HepG2 (cell line): ENCODE measurements around the gene SLC16A3. TPM values are rescaled to one million over a fixed set of nuclear protein-coding genes. Genes with fewer than 3 reads are reported as not detected.

Experiments
- ATAC-seq: fragments of 200-7000 bp; cut with Tn5 transposase; 3 replicates; pipeline ENCODE4 v1.9.1; 2020; ENCODE audit warnings: mild to moderate bottlenecking, moderate library complexity
- BruUV-seq: library from RNA; stranded (reverse); fragments of 400-500 nt; replicated peaks from 2 replicates; lab custom pipeline; 2021; lab: Mats Ljungman, UMichigan
- CTCF ChIA-PET: fragments of 300-600 bp; formaldehyde crosslinking; extraction: SDS; loops from one replicate; lab custom pipeline; 2021; ENCODE audit warnings: low total read pairs, inconsistent platforms, low intra/inter-chr PET ratio; lab: Yijun Ruan, JAX
- POLR2A ChIA-PET: fragments of 350-600 bp; sonication (Branson Sonifier 250); formaldehyde crosslinking; loops from one replicate; lab custom pipeline; 2020; ENCODE audit warnings: antibody characterized with exemption, inconsistent platforms; lab: Yijun Ruan, JAX
- DNase-seq: peaks from one replicate; pipeline ENCODE4 v3.0.0-alpha.2; 2015; ENCODE audit warnings: low spot score
- FAIRE-seq: peaks from 3 replicates; lab custom pipeline; 2011; peaks lifted over from hg19 to GRCh38; lab: Jason Lieb, UNC
- H2AFZ ChIP-seq: one replicate; pipeline ENCODE4 v1.6.1; 2011; ENCODE audit warnings: low read length, inconsistent platforms
- H3K27ac ChIP-seq: fragments of 300-600 bp; 3 replicates; pipeline ENCODE4 v1.8.0; 2011; ENCODE audit warnings: mixed run types, mild to moderate bottlenecking, mixed read lengths, low read length, inconsistent platforms; ENCODE audit not compliant: insufficient read depth; ENCODE audit errors: extremely low read length
- H3K27me3 ChIP-seq, 2 experiments: fragments of 200-600 bp in 1 of 2; 2 replicates in 1 of 2; 3 replicates in 1 of 2; pipeline versions ENCODE4 v1.6.0 to v1.8.0; 2011; ENCODE audit warnings: low read length in 2 of 2, mild to moderate bottlenecking in 2 of 2, moderate library complexity in 2 of 2, inconsistent platforms in 1 of 2; ENCODE audit not compliant: insufficient read depth in 2 of 2, control insufficient read depth in 1 of 2
- H3K36me3 ChIP-seq, 2 experiments: fragments of 200-600 bp in 1 of 2; replicated peaks in 1 of 2; 2 replicates in 1 of 2; 3 replicates in 1 of 2; pipeline versions ENCODE4 v1.5.1 to v1.8.0; 2011; ENCODE audit warnings: low read length in 2 of 2, inconsistent platforms in 1 of 2; ENCODE audit not compliant: insufficient read depth in 2 of 2, control insufficient read depth in 1 of 2
- H3K4me1 ChIP-seq: 2 replicates; pipeline ENCODE4 v1.5.1; 2012; ENCODE audit warnings: low read length, inconsistent platforms; ENCODE audit not compliant: insufficient read depth
- H3K4me2 ChIP-seq: 2 replicates; pipeline ENCODE4 v1.6.0; 2011; ENCODE audit warnings: low read depth, low read length, inconsistent platforms
- H3K4me3 ChIP-seq, 3 experiments: fragments of 200-600 bp in 1 of 3; sonication (generic), shearing (Covaris generic) in 1 of 3; replicated peaks in 1 of 3; 2 replicates each; pipeline ENCODE4 v1.5.1; 2011 to 2016; ENCODE audit warnings: low read length in 3 of 3, inconsistent platforms in 2 of 3, low read depth in 2 of 3, mild to moderate bottlenecking in 2 of 3, control low read depth in 1 of 3, mixed read lengths in 1 of 3; ENCODE audit not compliant: insufficient read depth in 1 of 3
- H3K79me2 ChIP-seq: one replicate; pipeline ENCODE4 v1.6.1; 2011; ENCODE audit warnings: low read length, inconsistent platforms; ENCODE audit not compliant: insufficient read depth
- H3K9ac ChIP-seq: 2 replicates; pipeline ENCODE4 v1.6.0; 2011; ENCODE audit warnings: mild to moderate bottlenecking, low read depth, low read length, inconsistent platforms; ENCODE audit not compliant: insufficient read depth
- H3K9me3 ChIP-seq: 2 replicates; pipeline ENCODE4 v1.5.1; 2012; ENCODE audit warnings: mild to moderate bottlenecking, low read length
- H4K20me1 ChIP-seq: 2 replicates; pipeline ENCODE4 v1.6.0; 2011; ENCODE audit warnings: inconsistent platforms, mild to moderate bottlenecking, low read length, moderate library complexity; ENCODE audit not compliant: insufficient read depth
- CENPT ChIP-seq: sonication (generic); formaldehyde crosslinking; IDR thresholded peaks from 2 replicates; pipeline ENCODE4 v1.8.0; 2022; ENCODE audit warnings: low read depth, mild to moderate bottlenecking, moderate library complexity, missing genetic modification reagents
- IRX3 ChIP-seq: sonication (generic); formaldehyde crosslinking; IDR thresholded peaks from 2 replicates; pipeline ENCODE4 v1.8.1; 2023; ENCODE audit warnings: mild to moderate bottlenecking, low read depth, missing genetic modification reagents, borderline replicate concordance
- JUNB ChIP-seq: sonication (generic); formaldehyde crosslinking; IDR thresholded peaks from 2 replicates; pipeline ENCODE4 v1.8.0; 2022; ENCODE audit warnings: missing genetic modification reagents, mild to moderate bottlenecking, borderline replicate concordance
- NR3C1 ChIP-seq: sonication (generic); formaldehyde crosslinking; IDR thresholded peaks from 2 replicates; pipeline ENCODE4 v1.4.0; 2020; ENCODE audit warnings: missing genetic modification reagents
- PCBP1 ChIP-seq: fragments of 200-400 bp; formaldehyde crosslinking; IDR thresholded peaks from 2 replicates; pipeline ENCODE4 v1.6.1; 2017; ENCODE audit warnings: mild to moderate bottlenecking, low read depth, low read length, borderline replicate concordance
- POLR2A ChIP-seq, 2 experiments: IDR thresholded peaks; 2 replicates each; pipeline ENCODE4 v1.6.1; 2011; ENCODE audit warnings: low read depth in 2 of 2, low read length in 2 of 2, mild to moderate bottlenecking in 1 of 2, moderate library complexity in 1 of 2; ENCODE audit not compliant: insufficient read depth in 1 of 2
- PRDM15 ChIP-seq: sonication (generic); formaldehyde crosslinking; IDR thresholded peaks from 2 replicates; pipeline ENCODE4 v1.4.0; 2020; ENCODE audit warnings: missing genetic modification reagents
- RBM22 ChIP-seq: fragments of 200-400 bp; formaldehyde crosslinking; optimal IDR thresholded peaks from 2 replicates; pipeline ENCODE3; 2017; ENCODE audit warnings: mild to moderate bottlenecking, low read length, moderate library complexity
- RXRB ChIP-seq: IDR thresholded peaks from 2 replicates; pipeline ENCODE4 v1.6.1; 2016; ENCODE audit warnings: borderline replicate concordance, missing genetic modification reagents, missing compliant biosample characterization
- SIN3B ChIP-seq: fragments of 150-350 bp; IDR thresholded peaks from 2 replicates; pipeline ENCODE4 v1.6.1; 2014; ENCODE audit warnings: low read length
- SP2 ChIP-seq: sonication (generic); formaldehyde crosslinking; IDR thresholded peaks from 2 replicates; pipeline ENCODE4 v1.5.1; 2020; ENCODE audit warnings: mild to moderate bottlenecking, missing genetic modification reagents
- THYN1 ChIP-seq: sonication (generic); formaldehyde crosslinking; IDR thresholded peaks from 2 replicates; pipeline ENCODE4 v1.8.1; 2023; ENCODE audit warnings: low read depth, mild to moderate bottlenecking, moderate library complexity, missing genetic modification reagents, borderline replicate concordance
- ZBTB7B ChIP-seq: sonication (generic); formaldehyde crosslinking; IDR thresholded peaks from 2 replicates; pipeline ENCODE4 v1.4.0; 2020; ENCODE audit warnings: missing genetic modification reagents
- ZNF205 ChIP-seq: IDR thresholded peaks from 2 replicates; pipeline ENCODE4 v1.6.1; 2018; ENCODE audit warnings: missing biosample characterization, missing genetic modification reagents
- ZNF446 ChIP-seq: sonication (generic); formaldehyde crosslinking; IDR thresholded peaks from 2 replicates; pipeline ENCODE4 v1.5.0; 2020; ENCODE audit warnings: mild to moderate bottlenecking, missing genetic modification reagents
- ZNF503 ChIP-seq: sonication (generic); formaldehyde crosslinking; IDR thresholded peaks from 2 replicates; pipeline ENCODE4 v1.4.0; 2020; ENCODE audit warnings: missing genetic modification reagents
- ZSCAN30 ChIP-seq: sonication (generic); formaldehyde crosslinking; IDR thresholded peaks from 2 replicates; pipeline ENCODE4 v1.5.0; 2020; ENCODE audit warnings: mild to moderate bottlenecking, missing genetic modification reagents
- WGBS: methylation state at CpG from one replicate; pipeline ENCODE4 v1.1.6; 2017; ENCODE audit warnings: low lambda C conversion rate; 5-methylcytosine and 5-hydroxymethylcytosine counted together
- in situ Hi-C: cut with HindIII; loops from 2 replicates; pipeline ENCODE4 v1.10.0; 2017; ENCODE audit warnings: low pct_unique_long_range_greater_than_20kb; ENCODE audit not compliant: extremely low pct_ligation_motif_present
- intact Hi-C: fragments of 100-400 bp; cut with micrococcal nuclease; formaldehyde crosslinking; loops from one replicate; pipeline ENCODE4 v1.10.0; 2022; ENCODE audit not compliant: unreplicated experiment
- polyA plus RNA-seq, 8 experiments: library from polyadenylated mRNA; depleted of rRNA in 3 of 8; stranded (reverse) in 7 of 8; unstranded in 1 of 8; fragments of >200 nt; fragmentation: Illumina TruSeq in 4 of 8; extraction: Trizol in 4 of 8; gene quantifications; 2 replicates each; pipeline versions ENCODE4 v1.2.1 to v1.2.3, GENCODE V29; 2011 to 2016; ENCODE audit warnings: low read depth in 4 of 8, missing spikeins in 1 of 8, mixed read lengths in 1 of 8; ENCODE audit not compliant: insufficient read depth in 1 of 8
- total RNA-seq, 5 experiments: library from RNA; depleted of rRNA; stranded (reverse); fragments of >200 nt; fragmentation: Illumina TruSeq; extraction: Trizol; gene quantifications; 2 replicates each; pipeline ENCODE4 v1.2.3, GENCODE V29; 2016; ENCODE audit warnings: low read depth in 1 of 5

The SLC16A3 gene
- total and polyA plus RNA-seq, 2 of the 13 experiments (the other 11 are each of a cell fraction or from before 2014, with no cell fraction given) = 242 to 349 TPM

DNA sequence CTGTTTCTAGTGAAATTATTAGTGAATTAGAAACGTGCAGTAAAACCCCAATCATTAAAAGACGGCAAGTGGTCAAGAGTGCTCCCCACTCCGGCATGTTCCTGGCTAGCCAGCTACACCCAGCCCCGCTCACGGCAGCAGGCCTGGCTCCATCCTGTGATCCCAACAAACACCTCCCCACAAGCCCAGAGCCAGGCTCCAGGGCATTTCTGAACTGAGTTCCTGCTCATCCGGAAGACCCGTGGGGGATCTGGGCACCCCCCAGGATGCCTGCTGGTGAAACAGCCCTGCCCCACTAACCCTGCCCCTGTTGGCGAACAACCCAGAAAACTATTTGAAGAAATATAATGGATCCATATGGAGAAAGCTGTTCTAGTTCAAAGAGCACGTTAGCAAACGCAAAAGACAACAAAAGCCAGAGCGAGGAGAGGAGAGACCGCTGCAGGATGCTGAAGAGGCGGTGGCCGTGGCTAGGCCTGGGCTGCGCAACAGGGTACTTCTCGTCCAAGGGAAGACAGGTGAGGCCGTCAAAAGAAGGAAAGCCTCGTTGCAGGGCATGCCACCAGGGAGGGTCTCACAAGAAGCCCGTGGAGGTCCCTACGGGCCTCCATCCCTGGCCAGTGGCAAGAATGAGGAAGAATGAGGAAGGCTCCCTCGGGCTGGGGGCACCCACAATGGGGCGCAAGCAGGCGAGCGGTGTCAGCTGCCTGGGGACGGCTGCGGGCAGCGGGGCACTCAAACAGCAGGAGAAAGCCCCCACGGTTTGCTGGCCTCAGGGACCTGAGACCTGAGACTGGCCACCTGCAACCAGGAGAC lies 19.2 kb downstream of the SLC16A3 start (continued):
- no peak for TF ChIP-seq ZNF503 (CRISPR knock-in tag)
- no peak for TF ChIP-seq ZNF446 (CRISPR knock-in tag)
- TF ChIP-seq PRDM15 = no peak

GRCh38 chr17:82248815-82249674 lies 20.2 kb downstream of the SLC16A3 start:
- BruUV-seq = no TSS peak
- H3K36me3 ChIP-seq = peaks cover 76 to 96% of the 10 kb centered on the region in 2 experiments
- ChIA-PET CTCF (no interaction called here), POLR2A (no interaction called here)
- intact Hi-C loops (no loop called here), in situ Hi-C loops (no loop called here)
- peaks cover 35% of the 10 kb centered on the region for H4K20me1 ChIP-seq
- DNase-seq (no peak), FAIRE-seq (no peak), ATAC-seq (no peak)
- no peaks in the 10 kb centered on the region for H3K27me3 ChIP-seq
- WGBS = 97% methylated on average over 45 of the region's 54 CpGs
- H3K9ac ChIP-seq = no peak overlapping the region
- peaks cover 6% of the 10 kb centered on the region for H3K79me2 ChIP-seq
- no peak overlapping the region for H3K27ac ChIP-seq
- H3K9me3 ChIP-seq = no peaks in the 10 kb centered on the region
- no peak overlapping the region for H2AFZ ChIP-seq
- H3K4me3 ChIP-seq = no peak overlapping the region
- peaks cover 3% of the 10 kb centered on the region for H3K4me1 ChIP-seq
- no peak overlapping the region for H3K4me2 ChIP-seq
- TF ChIP-seq JUNB (no peak), SIN3B (no peak), ZNF205 (no peak), PCBP1 (0 out of 2 replicates have a peak, but pooled peaks have one; percentile 20), ZSCAN30 (CRISPR knock-in tag) (no peak), ZBTB7B (no peak), THYN1 (no peak), POLR2A (IDR thresholded peaks at IDR 0.05; ENCODE audit: insufficient read depth in 1 of 2, low read depth in 2 of 2, low read length in 2 of 2) (0 out of 4 replicates have a peak, but pooled peaks of 1 of the 2 experiments have one; percentile 23), IRX3 (CRISPR knock-in tag) (no peak), RXRB (CRISPR knock-in tag) (no peak), SP2 (CRISPR knock-in tag) (0 out of 2 replicates have a peak, but pooled peaks have one; percentile 17), RBM22 (peak; percentile 18), NR3C1 (no peak), CENPT (CRISPR knock-in tag) (no peak)
